ENCODE data around the gene NUP210. TPM values are rescaled to one million over a fixed set of nuclear protein-coding genes. Genes with fewer than 3 reads are reported as not detected.
A peak's percentile ranks its signal among the peaks of the same experiment; 100 is the strongest.
"Not testable (repeated sequence)": the region's sequence is repeated elsewhere in the genome, so short reads cannot be mapped to it uniquely, and the experiment has no call there.

The NUP210 gene
- total RNA-seq, 4 donors from 2014 or later: 11.6 to 81.7 (median 29.8) TPM

GRCh38 chr3:13455644-13456043 lies 35.5 kb upstream of the NUP210 start:
- Histone ChIP-seq H3K4me1 (no peaks in the 10 kb centered on the region), H3K36me3 (no peaks in the 10 kb centered on the region), H3K27ac (no peak overlapping the region), H3K9me3 (no peaks in the 10 kb centered on the region), H3K4me3 (no peak overlapping the region), H3K27me3 (no peaks in the 10 kb centered on the region)
- no peak for DNase-seq
- TF ChIP-seq POLR2A (IDR thresholded peaks at IDR 0.05) (no peak), CTCF (IDR thresholded peaks at IDR 0.05) (no peak)

GRCh38 chr3:13452490-13453335 lies 32.6 kb upstream of the NUP210 start:
- Histone ChIP-seq H3K9me3 (no peaks in the 10 kb centered on the region), H3K27ac (peak overlapping the region; percentile 68 to 87 (median 78)), H3K4me3 (peak overlapping the region; percentile 41 to 70 (median 52)), H3K36me3 (no peaks in the 10 kb centered on the region), H3K27me3 (no peaks in the 10 kb centered on the region), H3K4me1 (no peaks in the 10 kb centered on the region)
- TF ChIP-seq CTCF (IDR thresholded peaks at IDR 0.05) (peak; percentile 60 to 81 (median 76)), POLR2A (IDR thresholded peaks at IDR 0.05) (no peak)
- DNase-seq: peak; percentile 47 to 66 (median 59)

- TF ChIP-seq POLR2A (IDR thresholded peaks at IDR 0.05): no peak
- no peak for TF ChIP-seq CTCF (IDR thresholded peaks at IDR 0.05)
- Histone ChIP-seq H3K27ac (peak overlapping the region in 3 of 4 donors; percentile 0 to 87 (median 70)), H3K9me3 (no peaks in the 10 kb centered on the region), H3K27me3 (no peaks in the 10 kb centered on the region), H3K4me3 (peak overlapping the region; percentile 41 to 70 (median 52)), H3K36me3 (no peaks in the 10 kb centered on the region), H3K4me1 (no peaks in the 10 kb centered on the region)
- no peak for DNase-seq
Measured at GRCh38 chr3:13451301-13451673, 31.2 kb upstream of the NUP210 start.

GRCh38 chr3:13442882-13443281 lies 22.8 kb upstream of the NUP210 start:
- not testable (repeated sequence) for H3K9me3 ChIP-seq, H3K27me3 ChIP-seq, DNase-seq, H3K27ac ChIP-seq, H3K4me1 ChIP-seq, H3K36me3 ChIP-seq, H3K4me3 ChIP-seq

GRCh38 chr3:13440204-13440817 lies 20.2 kb upstream of the NUP210 start:
- no peaks in the 10 kb centered on the region for H3K4me1 ChIP-seq
- DNase-seq: no peak
- no peak overlapping the region for H3K4me3 ChIP-seq
- no peaks in the 10 kb centered on the region for H3K27me3 ChIP-seq
- TF ChIP-seq CTCF (IDR thresholded peaks at IDR 0.05) (no peak), POLR2A (IDR thresholded peaks at IDR 0.05) (no peak)
- no peaks in the 10 kb centered on the region for H3K9me3 ChIP-seq
- H3K27ac ChIP-seq: no peak overlapping the region
- no peaks in the 10 kb centered on the region for H3K36me3 ChIP-seq

GRCh38 chr3:13436213-13436612 lies 16.1 kb upstream of the NUP210 start:
- H3K36me3 ChIP-seq, H3K27me3 ChIP-seq, H3K27ac ChIP-seq, H3K4me1 ChIP-seq, H3K9me3 ChIP-seq, DNase-seq, H3K4me3 ChIP-seq: not testable (repeated sequence)
